Omental fat pad (tissue), 4 donors: ENCODE results near the gene TUBAL3. TPM values are rescaled to one million over a fixed set of nuclear protein-coding genes. Genes with fewer than 3 reads are reported as not detected.
A peak's percentile ranks its signal among the peaks of the same experiment; 100 is the strongest.

Source experiments
- ATAC-seq: fragments of 150-250 bp; one replicate; pipeline ENCODE4 v1.9.1; 2016; ENCODE audit warnings: mild to moderate bottlenecking, moderate library complexity; ENCODE audit not compliant: low FRiP score
- DNase-seq: peaks from one replicate; pipeline ENCODE4 v3.0.0-alpha.2; 2019; ENCODE audit warnings: low spot score
- total RNA-seq, 4 donors: library from RNA; depleted of rRNA; stranded (reverse); fragments of >200 nt; gene quantifications; one replicate each; pipeline ENCODE4 v1.1.0, GENCODE V29; 2016
- TF ChIP-seq, protein P1 (sequence below), 3 donors: fragments of 450-650 bp; IDR thresholded peaks; one replicate each; pipeline ENCODE4 v1.5.1; 2016 to 2017; ENCODE audit warnings: antibody characterized with exemption in 3 of 3, mild to moderate bottlenecking in 3 of 3, moderate library complexity in 2 of 3

TUBAL3 gene
- total RNA-seq, 4 donors from 2014 or later = not detected

DNA sequence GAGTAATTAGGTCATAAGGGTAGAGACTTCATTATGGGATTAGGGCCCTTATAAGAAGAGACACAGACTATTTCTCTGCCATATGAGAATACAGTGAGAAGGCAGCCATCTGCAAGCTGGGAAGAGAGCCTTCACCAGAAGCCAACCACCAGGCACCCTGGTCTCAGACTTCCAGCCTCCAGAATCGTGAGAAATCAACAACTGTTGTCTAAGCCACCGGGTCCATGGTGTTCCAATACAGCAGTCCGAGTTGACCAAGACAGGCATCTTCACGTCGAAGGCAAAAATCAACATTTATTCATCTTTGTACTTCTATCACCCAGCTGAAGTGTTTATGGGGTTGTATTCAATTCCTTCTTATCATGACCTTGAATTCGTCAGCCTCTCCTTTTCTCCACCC is 5.3 kb downstream of the TUBAL3 start:
- no peak for ATAC-seq

DNA sequence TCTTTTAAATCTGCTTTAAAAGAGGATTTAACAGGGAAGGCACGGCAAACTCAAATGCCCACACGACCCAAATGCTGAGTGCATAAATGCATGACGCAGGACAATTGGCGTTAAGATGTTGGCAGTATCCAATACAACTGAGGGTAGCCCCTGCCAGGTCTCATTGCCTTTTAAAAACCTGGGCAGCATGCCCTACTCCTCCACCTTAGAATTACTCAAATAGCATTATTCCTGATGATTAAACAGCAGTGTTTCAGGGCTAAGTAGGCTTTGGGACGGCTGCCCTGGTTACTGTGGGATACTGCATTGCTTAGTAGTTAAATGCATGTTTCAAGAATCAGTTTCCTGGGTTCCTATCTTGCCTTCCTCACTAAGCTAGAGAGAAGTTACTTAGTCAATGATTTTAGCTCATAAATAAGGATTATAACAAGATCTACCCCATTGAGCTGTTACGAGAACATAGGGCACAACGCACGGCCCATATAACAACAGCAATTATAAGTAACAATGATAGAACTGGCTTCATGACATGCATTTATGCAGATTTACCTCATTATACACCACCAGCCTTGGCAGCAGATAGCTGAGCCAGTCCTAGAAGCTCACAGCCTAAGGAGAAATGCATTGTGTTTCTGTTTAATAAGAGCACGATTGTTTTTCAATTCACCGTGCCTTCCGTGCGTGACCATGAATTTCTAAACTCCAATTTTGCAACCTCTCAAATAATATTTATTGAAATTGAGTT is 7.9 kb downstream of the TUBAL3 start:
- TF ChIP-seq, protein P1, sequence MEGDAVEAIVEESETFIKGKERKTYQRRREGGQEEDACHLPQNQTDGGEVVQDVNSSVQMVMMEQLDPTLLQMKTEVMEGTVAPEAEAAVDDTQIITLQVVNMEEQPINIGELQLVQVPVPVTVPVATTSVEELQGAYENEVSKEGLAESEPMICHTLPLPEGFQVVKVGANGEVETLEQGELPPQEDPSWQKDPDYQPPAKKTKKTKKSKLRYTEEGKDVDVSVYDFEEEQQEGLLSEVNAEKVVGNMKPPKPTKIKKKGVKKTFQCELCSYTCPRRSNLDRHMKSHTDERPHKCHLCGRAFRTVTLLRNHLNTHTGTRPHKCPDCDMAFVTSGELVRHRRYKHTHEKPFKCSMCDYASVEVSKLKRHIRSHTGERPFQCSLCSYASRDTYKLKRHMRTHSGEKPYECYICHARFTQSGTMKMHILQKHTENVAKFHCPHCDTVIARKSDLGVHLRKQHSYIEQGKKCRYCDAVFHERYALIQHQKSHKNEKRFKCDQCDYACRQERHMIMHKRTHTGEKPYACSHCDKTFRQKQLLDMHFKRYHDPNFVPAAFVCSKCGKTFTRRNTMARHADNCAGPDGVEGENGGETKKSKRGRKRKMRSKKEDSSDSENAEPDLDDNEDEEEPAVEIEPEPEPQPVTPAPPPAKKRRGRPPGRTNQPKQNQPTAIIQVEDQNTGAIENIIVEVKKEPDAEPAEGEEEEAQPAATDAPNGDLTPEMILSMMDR (IDR thresholded peaks at IDR 0.05) = no peak
- no peak for DNase-seq
- ATAC-seq = peak; percentile 83

More for the DNA sequence above, 5.3 kb downstream of the TUBAL3 start:
- TF ChIP-seq, protein P1 (IDR thresholded peaks at IDR 0.05) = no peak
- DNase-seq = no peak

DNA sequence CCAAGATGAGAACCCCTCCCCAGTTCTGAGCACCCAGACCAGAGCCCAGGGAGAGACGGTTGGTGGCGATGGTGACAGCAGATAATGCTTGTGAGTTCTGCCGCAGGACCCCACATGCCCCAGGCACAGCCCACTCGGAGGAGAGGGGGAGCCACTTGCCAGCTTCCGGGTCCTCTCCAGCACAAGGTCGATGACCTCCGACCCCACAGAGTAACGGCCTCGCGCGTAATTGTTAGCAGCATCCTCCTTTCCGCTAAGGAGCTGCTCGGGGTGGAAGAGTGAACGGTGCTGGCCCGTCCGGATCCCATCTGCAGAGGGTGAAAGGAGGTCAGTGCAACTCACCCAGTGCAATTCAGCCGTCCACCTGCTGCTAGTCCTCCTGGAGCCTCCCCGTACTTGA is 9.5 kb downstream of the TUBAL3 start:
- TF ChIP-seq, protein P1 (IDR thresholded peaks at IDR 0.05) = no peak
- no peak for DNase-seq
- ATAC-seq = no peak

DNA sequence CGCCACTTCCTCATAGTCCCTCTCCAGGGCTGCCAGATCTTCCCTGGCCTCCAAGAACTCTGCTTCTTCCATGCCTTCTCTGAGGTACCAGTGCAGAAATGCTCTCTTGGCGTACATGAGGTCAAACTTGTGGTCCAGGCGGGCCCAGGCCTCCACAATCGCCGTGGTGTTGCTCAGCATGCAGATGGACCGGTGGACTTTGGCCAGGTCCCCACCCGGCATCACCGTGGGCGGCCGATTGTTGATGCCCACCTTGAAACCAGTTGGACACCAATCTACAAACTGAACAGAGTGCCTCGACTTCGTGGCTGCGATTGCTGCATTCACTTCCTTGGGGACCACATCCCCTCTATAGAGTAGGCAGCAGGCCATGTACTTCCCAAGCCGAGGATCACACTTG is 11.1 kb downstream of the TUBAL3 start:
- ATAC-seq (no peak), DNase-seq (no peak)
- TF ChIP-seq, protein P1 (IDR thresholded peaks at IDR 0.05) = no peak

DNA sequence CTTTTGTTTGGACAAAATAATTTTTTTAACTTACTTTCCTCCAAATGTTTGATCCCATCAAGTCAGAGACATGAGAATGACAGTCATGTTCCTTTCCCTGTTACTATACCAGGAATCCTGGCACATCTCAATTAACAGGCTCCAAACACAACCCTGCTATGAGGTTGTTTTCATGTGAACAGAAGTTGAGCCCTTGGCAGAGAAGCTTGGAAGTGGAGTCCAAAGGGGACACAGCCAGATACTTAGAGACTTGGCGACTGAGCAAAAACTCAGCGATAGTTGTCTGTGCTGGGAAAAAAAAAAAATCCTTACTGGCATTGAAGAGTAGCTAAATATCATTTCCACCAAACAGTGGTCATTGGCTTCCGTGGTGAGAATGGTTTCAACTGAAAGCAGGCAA is 12.8 kb downstream of the TUBAL3 start:
- TF ChIP-seq, protein P1 (IDR thresholded peaks at IDR 0.05) = no peak
- DNase-seq (no peak), ATAC-seq (no peak)

DNA sequence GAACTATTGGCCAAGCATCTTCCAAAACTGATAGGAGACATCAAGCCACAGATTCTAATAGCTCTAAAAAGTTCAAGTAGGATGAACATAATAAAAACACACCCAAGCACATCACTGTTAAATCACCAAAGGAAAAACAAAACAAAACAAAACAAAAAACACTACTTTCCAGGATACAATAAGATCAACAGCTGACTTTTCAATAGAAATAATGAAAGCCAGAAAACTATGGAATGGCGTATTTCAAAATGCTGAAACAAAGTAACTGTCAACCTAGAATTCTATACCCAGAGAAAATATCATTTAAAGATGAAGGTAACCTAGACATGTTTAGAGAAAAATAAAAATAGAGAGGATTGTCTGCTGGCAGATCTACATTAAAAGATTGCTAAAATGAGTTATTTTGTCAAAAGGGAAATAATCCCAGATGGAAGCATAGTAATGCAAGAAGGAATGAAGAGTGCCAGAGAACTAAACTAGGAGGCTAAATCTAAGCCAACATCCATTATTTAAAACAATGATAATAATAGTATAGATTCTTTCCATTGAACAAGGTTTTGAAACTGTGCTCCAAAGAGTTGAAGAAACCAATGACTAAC is 13.9 kb downstream of the TUBAL3 start:
- ATAC-seq (no peak), DNase-seq (no peak)
- TF ChIP-seq, protein P1 (IDR thresholded peaks at IDR 0.05) = no peak

DNA sequence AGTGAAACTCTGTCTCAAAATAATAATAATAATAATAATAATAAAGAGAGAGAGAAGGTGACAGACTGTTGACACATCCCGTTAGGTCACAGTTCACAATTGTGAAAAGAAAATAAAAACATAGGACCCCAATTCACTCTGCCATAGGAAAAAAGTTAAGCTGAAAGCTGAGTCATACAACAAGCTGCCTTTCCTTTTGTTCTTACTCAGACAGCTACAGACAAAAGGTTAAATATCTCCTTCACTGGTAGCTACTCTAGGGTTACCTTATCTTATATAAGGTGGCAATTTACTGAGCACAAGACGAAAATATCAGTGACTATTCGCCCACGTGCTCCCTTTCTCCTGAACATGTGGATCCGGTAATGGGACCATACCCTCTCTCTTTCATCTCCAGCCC is 17.5 kb downstream of the TUBAL3 start:
- no peak for DNase-seq
- ATAC-seq = no peak
- TF ChIP-seq, protein P1 (IDR thresholded peaks at IDR 0.05) = no peak
